ENCODE measurements around the gene CEL.

CEL gene

GRCh38 chr9:133106511-133107244 lies 44.9 kb downstream of the CEL start:
- DNase-seq: no peak

- no peak for DNase-seq
Observed at GRCh38 chr9:133107245-133107722, 45.5 kb downstream of the CEL start.

GRCh38 chr9:133107961-133108793 lies 46.4 kb downstream of the CEL start:
- DNase-seq: no peak

- DNase-seq: no peak
Observed at GRCh38 chr9:133108794-133109641, 47.2 kb downstream of the CEL start.

- no peak for DNase-seq
Observed at GRCh38 chr9:133109931-133110650, 48.3 kb downstream of the CEL start.

GRCh38 chr9:133111808-133112662 lies 50.3 kb downstream of the CEL start:
- DNase-seq: no peak

GRCh38 chr9:133112663-133113026 lies 50.9 kb downstream of the CEL start:
- DNase-seq: no peak

GRCh38 chr9:133113163-133113948 lies 51.6 kb downstream of the CEL start:
- DNase-seq: no peak

- no peak for DNase-seq
Observed at GRCh38 chr9:133113949-133114885, 52.4 kb downstream of the CEL start.

GRCh38 chr9:133114886-133115603 lies 53.3 kb downstream of the CEL start:
- no peak for DNase-seq

GRCh38 chr9:133115604-133116345 lies 54.0 kb downstream of the CEL start:
- DNase-seq: no peak

- no peak for DNase-seq
Observed at GRCh38 chr9:133116346-133117231, 54.8 kb downstream of the CEL start.

- DNase-seq: no peak
Observed at GRCh38 chr9:133117271-133118178, 55.7 kb downstream of the CEL start.

- no peak for DNase-seq
Observed at GRCh38 chr9:133118179-133118520, 56.4 kb downstream of the CEL start.

GRCh38 chr9:133118568-133118967 lies 56.8 kb downstream of the CEL start:
- no peak for DNase-seq

Data from GOT3 (cell line).